Measurements from ENCODE around the gene CELF2.

CELF2 gene

DNA sequence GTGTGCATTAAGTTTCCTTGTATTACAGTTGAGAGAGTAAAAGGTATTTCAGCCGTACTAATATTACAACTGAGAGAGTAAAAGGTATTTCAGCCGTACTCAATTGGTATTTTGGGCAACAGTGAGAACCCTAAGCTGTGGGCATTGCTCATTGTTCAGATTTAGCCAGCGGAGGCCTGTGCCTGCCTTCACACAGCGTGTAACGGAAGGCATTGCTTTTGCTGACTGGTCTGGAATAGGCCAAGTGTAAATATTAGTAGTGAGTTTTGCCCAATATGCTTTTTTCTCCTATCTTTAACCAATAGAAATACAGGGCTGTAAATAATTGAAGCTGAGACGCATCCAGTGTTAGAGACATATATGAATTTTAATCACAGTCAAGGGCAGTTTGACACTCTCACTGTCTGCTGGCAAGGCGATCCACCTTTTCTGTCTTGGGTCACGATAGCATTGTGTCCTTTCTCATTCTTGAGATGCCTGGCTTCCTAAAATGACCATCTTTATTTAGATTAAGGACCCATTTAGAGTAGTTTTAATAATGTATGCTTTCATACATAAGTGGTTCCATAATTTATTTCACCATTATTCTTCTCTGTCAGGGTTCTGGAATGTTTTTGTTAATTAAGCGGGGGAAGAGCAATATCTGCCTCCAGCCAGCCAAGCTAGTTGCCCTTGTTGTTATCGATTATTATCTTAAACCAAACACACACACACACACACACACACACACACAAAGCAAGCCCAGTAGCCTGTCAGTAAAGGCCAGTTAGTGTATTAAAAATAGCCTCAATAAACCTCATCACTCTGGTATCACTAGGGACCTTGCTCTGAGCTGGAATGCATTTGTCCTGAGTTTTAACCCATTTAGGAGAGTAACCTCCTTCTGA, 130.7 kb downstream of the CELF2 start:
- ATAC-seq (replicated peaks), result no peak
- DNase-seq, result no peak
- peak overlapping the region; percentile 98 to 99 for H3K27ac Mint-ChIP-seq
- H3K27me3 Mint-ChIP-seq, result no peaks in the 10 kb centered on the region
- peaks cover 78 to 89% of the 10 kb centered on the region in 2 donors for H3K4me1 Mint-ChIP-seq (ENCODE audit: low read depth in 2 of 2)
- peak overlapping the region; percentile 81 to 85 for H3K4me3 Mint-ChIP-seq
- no peaks in the 10 kb centered on the region for H3K9me3 Mint-ChIP-seq
- peaks cover 31% of the 10 kb centered on the region for H3K36me3 Mint-ChIP-seq (ENCODE audit: insufficient read depth)

DNA sequence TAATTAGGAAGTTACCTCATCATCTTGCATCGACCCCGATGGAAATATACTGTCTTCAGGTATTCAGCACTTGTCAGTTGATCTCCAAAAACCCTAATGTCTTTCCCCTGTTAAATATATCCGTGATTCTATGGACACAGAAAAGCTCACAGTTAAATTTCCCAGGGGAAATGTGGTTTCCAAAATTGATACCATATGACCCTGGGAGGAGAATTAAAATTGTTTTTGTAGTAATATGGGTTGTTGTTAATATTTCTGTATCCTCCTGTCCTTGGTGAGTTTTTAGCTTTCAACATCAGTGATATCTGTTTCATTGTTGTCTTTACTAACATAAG, 132.1 kb downstream of the CELF2 start:
- peak overlapping the region; percentile 98 to 99 for H3K27ac Mint-ChIP-seq

DNA sequence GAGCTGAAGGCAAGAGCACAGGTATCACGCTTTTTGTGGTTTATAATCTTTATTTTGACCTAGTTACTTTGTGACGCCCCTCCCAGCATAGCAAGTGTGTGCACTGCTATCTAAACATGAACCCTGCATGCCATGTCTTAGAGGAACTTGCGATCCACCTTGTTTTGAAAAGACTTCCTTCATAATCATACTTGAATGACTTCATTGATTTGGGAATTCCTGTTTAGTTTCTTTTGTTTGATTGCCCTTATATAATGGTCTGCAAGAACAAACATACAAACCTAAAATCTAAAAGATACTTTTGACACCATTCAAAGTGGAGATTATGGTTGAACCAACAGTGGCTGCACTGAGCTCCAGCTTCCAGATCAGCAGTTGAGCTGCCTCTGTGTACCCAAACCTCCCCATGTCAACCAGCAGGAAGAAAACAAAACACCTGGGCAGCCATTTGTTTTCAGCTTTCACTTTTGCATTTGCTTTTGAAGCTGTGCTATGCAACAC, 132.6 kb downstream of the CELF2 start:
- peak overlapping the region; percentile 81 to 85 for H3K4me3 Mint-ChIP-seq
- ATAC-seq (replicated peaks), result peak; percentile 62

More for the DNA sequence above, 132.1 kb downstream of the CELF2 start:
- peak overlapping the region; percentile 81 to 85 for H3K4me3 Mint-ChIP-seq
- no peak for DNase-seq
- no peaks in the 10 kb centered on the region for H3K9me3 Mint-ChIP-seq
- peaks cover 76 to 88% of the 10 kb centered on the region in 2 donors for H3K4me1 Mint-ChIP-seq (ENCODE audit: low read depth in 2 of 2)
- ATAC-seq (replicated peaks), result no peak
- H3K27me3 Mint-ChIP-seq, result no peaks in the 10 kb centered on the region
- peaks cover 31% of the 10 kb centered on the region for H3K36me3 Mint-ChIP-seq (ENCODE audit: insufficient read depth)

DNA sequence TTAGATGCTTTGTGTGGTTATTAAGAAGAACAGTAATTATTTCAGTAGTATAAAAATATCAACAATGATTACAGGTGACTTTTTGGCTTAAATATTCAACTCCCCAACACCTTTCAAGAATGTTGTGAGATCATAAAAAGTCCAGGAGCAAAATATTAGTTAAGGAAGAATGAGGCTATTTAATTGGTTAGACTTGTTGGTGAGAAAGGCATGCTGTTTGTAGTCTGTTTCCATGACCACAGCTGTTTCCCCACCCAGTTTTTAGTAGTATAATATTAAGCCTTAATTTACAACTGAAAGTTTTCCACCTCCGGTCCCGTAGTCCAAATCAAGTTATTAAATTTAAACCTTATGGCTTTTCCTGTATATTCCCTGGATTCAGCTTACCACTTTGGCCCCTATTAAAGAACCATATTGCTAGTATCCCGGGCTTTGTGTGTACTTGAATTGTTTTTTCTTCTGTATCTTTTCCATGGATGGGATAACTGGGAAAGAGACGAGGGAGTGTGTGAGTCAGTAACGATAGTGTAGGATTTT, 133.3 kb downstream of the CELF2 start:
- peaks cover 31% of the 10 kb centered on the region for H3K36me3 Mint-ChIP-seq (ENCODE audit: insufficient read depth)
- no peaks in the 10 kb centered on the region for H3K27me3 Mint-ChIP-seq
- ATAC-seq (replicated peaks) (peak; percentile 36), DNase-seq (no peak)
- peak overlapping the region; percentile 98 to 99 for H3K27ac Mint-ChIP-seq
- H3K4me3 Mint-ChIP-seq, result peak overlapping the region; percentile 81 to 85
- H3K4me1 Mint-ChIP-seq (ENCODE audit: low read depth in 2 of 2), result peaks cover 66 to 79% of the 10 kb centered on the region in 2 donors
- H3K9me3 Mint-ChIP-seq, result no peaks in the 10 kb centered on the region

More for the DNA sequence above, 132.6 kb downstream of the CELF2 start:
- H3K9me3 Mint-ChIP-seq, result no peaks in the 10 kb centered on the region
- peaks cover 72 to 84% of the 10 kb centered on the region in 2 donors for H3K4me1 Mint-ChIP-seq (ENCODE audit: low read depth in 2 of 2)
- no peaks in the 10 kb centered on the region for H3K27me3 Mint-ChIP-seq
- DNase-seq, result peak in 2 of 3 experiments; percentile 45 to 46
- peaks cover 31% of the 10 kb centered on the region for H3K36me3 Mint-ChIP-seq (ENCODE audit: insufficient read depth)
- peak overlapping the region; percentile 98 to 99 for H3K27ac Mint-ChIP-seq

DNA sequence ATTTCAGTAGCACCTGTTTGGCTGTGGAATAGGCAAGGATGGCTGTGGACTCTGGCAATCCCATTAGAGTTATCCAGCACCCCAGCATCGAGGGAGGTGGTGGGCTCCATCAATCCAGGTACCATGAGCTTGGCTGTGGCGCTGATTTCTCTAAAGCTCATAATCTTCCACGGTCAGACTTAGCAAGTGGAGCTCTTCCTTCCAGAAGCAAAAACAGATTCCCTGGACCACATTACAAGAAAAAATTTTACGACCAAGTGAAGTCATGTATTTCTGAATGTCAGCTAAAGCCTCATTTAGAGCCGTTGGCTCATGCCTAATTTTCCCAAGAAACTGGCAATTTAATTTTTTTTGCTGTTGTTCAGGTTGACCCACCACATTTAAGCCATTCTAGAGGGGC, 135.1 kb downstream of the CELF2 start:
- DNase-seq (no peak), ATAC-seq (replicated peaks) (no peak)
- peak overlapping the region; percentile 98 to 99 for H3K27ac Mint-ChIP-seq
- H3K27me3 Mint-ChIP-seq, result no peaks in the 10 kb centered on the region
- H3K4me3 Mint-ChIP-seq, result no peak overlapping the region
- no peaks in the 10 kb centered on the region for H3K9me3 Mint-ChIP-seq
- H3K36me3 Mint-ChIP-seq (ENCODE audit: insufficient read depth), result peaks cover 31% of the 10 kb centered on the region
- peaks cover 64 to 75% of the 10 kb centered on the region in 2 donors for H3K4me1 Mint-ChIP-seq (ENCODE audit: low read depth in 2 of 2)

DNA sequence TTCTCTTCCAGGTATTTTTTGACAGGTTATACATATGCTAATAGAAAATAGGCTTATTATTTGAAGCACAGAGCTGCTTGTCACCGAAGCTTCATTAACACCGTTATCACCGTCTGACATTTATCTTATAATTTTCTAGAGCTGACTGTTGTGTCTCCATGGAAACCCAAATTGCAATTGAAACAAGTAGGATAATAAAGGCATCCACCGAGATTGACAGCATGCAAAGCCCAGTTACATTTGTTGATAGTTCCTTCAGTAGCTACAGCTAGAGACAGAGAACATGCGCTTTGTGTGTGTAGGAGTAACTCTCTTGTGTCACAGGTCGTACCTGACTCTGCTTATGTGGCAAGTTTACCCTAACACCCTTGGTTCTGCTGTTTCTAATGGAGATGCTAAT, 135.6 kb downstream of the CELF2 start:
- no peaks in the 10 kb centered on the region for H3K27me3 Mint-ChIP-seq
- DNase-seq, result no peak
- peaks cover 64 to 75% of the 10 kb centered on the region in 2 donors for H3K4me1 Mint-ChIP-seq (ENCODE audit: low read depth in 2 of 2)
- no peaks in the 10 kb centered on the region for H3K9me3 Mint-ChIP-seq
- peak overlapping the region; percentile 98 to 99 for H3K27ac Mint-ChIP-seq
- no peak overlapping the region for H3K4me3 Mint-ChIP-seq
- no peak for ATAC-seq (replicated peaks)
- peaks cover 31% of the 10 kb centered on the region for H3K36me3 Mint-ChIP-seq (ENCODE audit: insufficient read depth)

DNA sequence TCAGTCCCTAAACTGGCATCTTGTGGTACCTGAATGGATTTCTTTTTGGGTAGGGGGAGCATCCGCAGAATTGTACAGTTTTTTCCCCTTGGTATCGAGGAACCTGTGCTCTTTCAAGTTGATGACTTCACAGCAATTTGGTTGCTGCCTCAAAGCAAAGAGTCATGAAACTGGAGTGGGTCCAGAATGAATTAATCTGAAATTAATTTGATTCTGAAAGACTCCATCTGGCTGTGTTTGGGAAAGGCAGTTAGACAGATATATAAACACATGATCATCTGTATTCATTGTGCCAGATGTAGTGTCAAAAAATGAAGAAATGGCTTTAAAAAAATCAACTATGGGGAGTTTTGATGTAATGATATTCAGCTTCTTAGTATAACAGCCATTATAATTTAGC, 136.1 kb downstream of the CELF2 start:
- peak overlapping the region in 1 of 2 donors; percentile 13 for H3K4me3 Mint-ChIP-seq
- ATAC-seq (replicated peaks), result no peak
- DNase-seq, result no peak
- peaks cover 27% of the 10 kb centered on the region for H3K36me3 Mint-ChIP-seq (ENCODE audit: insufficient read depth)
- no peaks in the 10 kb centered on the region for H3K9me3 Mint-ChIP-seq
- H3K27me3 Mint-ChIP-seq, result no peaks in the 10 kb centered on the region
- peaks cover 67 to 72% of the 10 kb centered on the region in 2 donors for H3K4me1 Mint-ChIP-seq (ENCODE audit: low read depth in 2 of 2)
- peak overlapping the region; percentile 58 to 98 for H3K27ac Mint-ChIP-seq

DNA sequence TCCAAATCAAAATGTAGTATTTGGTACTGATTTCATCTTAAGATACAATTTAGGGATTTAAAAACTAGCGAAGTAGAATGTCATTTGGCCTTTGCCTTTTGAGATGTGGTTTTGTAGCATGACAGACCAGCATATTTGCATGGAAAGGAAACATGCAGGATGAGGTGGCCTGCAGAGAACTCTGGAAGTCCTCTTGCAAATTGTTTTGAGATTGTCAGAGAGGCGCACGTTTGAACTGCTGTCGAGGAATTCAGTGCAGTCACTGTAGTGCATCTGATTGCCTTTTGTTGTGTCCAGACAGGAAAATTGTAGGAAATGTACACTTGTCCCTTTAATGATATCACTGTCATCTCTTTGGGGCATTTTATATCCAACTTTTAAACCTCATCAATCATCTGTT, 136.7 kb downstream of the CELF2 start:
- Mint-ChIP-seq H3K9me3 (no peaks in the 10 kb centered on the region), H3K4me1 (ENCODE audit: low read depth in 2 of 2) (peaks cover 61 to 66% of the 10 kb centered on the region in 2 donors), H3K27me3 (no peaks in the 10 kb centered on the region), H3K4me3 (peak overlapping the region in 1 of 2 donors; percentile 13), H3K27ac (peak overlapping the region; percentile 58 to 98), H3K36me3 (ENCODE audit: insufficient read depth) (peaks cover 21% of the 10 kb centered on the region)
- DNase-seq (no peak), ATAC-seq (replicated peaks) (no peak)

DNA sequence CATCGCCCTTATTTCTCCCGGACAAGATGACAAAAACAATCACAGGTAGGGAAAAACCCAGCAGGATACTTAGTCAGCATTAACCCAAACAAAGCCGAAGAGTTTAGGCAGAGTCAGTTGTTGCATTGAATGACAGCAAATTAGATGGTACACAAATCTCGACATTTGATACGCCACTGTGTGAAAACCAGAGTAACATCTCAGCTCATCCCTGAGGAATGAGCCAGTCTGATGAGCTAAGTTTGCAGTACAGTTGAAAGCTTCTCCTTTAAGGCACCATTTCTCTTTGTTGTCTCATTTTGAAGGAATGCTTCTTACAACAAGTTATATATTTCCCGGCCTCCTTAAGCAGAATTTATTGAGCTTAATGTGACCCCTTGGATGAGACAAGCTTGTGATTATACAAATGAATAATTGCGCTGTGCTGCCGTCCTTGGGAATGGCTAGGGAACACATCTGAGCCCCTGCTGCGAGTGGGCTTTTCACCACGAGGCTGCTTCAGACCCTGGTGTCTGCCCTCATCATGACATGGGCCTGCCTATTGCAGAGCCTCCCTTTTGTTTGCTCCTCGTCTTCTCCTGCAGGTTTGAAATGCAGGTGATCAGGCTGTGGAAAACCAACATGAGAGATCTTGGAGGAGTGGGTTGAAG, 137.3 kb downstream of the CELF2 start:
- DNase-seq, result no peak
- H3K36me3 Mint-ChIP-seq (ENCODE audit: insufficient read depth), result peaks cover 15% of the 10 kb centered on the region
- H3K4me3 Mint-ChIP-seq, result no peak overlapping the region
- ATAC-seq (replicated peaks), result no peak
- no peaks in the 10 kb centered on the region for H3K27me3 Mint-ChIP-seq
- no peak overlapping the region for H3K27ac Mint-ChIP-seq
- H3K4me1 Mint-ChIP-seq (ENCODE audit: low read depth in 2 of 2), result peaks cover 57 to 64% of the 10 kb centered on the region in 2 donors
- no peaks in the 10 kb centered on the region for H3K9me3 Mint-ChIP-seq

DNA sequence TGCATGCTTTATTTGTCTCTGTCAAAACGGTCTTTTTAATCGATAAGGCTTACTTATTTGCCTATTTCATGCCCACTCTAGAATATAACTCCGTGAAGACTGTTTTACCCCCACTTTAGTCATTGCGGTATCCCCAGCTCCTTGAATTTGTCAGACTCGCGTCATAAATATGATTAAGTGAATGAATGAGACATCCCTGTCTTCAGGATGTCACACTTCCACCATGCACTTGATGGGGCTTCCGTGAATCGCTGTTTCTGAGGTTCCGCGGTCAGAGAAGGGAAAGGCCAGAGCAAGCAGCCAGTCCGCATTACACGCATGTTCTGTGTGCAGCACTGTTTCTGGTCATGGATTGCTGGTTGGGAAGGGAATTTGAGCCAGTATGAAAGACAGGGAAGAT, 138.8 kb downstream of the CELF2 start:
- peaks cover under 1% of the 10 kb centered on the region for H3K36me3 Mint-ChIP-seq (ENCODE audit: insufficient read depth)
- peak overlapping the region; percentile 56 to 72 for H3K4me3 Mint-ChIP-seq
- peak overlapping the region; percentile 44 to 73 for H3K27ac Mint-ChIP-seq
- H3K9me3 Mint-ChIP-seq, result peaks cover 0 to 1% of the 10 kb centered on the region in 2 donors
- ATAC-seq (replicated peaks), result peak; percentile 93
- peaks cover 47 to 58% of the 10 kb centered on the region in 2 donors for H3K4me1 Mint-ChIP-seq (ENCODE audit: low read depth in 2 of 2)
- H3K27me3 Mint-ChIP-seq, result no peaks in the 10 kb centered on the region
- peak in 2 of 3 experiments; percentile 41 to 46 for DNase-seq

DNA sequence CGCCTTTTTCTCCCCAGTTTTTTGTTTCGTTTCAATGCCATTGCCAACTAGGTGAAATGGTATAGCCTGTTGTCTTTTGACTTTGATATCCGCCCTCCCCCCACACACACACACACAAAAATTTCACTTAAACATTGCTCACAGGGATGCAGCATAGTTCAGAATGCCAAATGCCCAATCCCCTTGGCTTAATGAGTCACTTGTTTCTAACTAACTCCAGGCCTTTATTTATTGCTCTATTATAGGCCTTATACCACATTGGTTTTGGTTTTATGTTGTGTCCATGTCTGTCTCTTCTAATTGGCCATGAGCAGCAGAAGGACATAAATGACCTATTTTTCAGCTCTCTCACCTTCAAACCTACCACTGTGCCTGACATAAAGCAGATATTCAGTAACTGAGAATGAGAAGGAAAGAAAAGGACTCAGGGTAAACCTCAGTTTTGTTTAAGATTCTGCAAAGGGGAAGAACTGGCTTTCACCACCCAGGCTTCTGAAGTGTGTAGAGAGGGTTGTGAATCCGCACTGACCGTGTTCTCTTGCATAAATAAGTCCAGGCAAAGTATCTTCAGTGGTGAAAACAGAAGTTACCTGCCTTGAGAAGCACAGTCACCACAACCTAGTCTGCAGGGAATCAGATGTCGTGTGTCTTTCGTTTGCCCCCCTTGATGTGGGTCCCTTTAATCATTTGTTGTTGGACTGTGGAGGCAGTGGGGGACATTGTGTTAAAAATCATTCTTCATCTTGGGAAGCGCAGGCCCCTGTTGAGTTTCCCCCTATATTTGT, 139.8 kb downstream of the CELF2 start:
- no peak for DNase-seq
- Mint-ChIP-seq H3K36me3 (ENCODE audit: insufficient read depth) (peaks cover 9% of the 10 kb centered on the region), H3K4me3 (peak overlapping the region in 1 of 2 donors; percentile 20), H3K9me3 (peaks cover 0 to 9% of the 10 kb centered on the region in 2 donors), H3K27ac (peak overlapping the region in 1 of 2 donors; percentile 67), H3K27me3 (no peaks in the 10 kb centered on the region), H3K4me1 (ENCODE audit: low read depth in 2 of 2) (peaks cover 51 to 60% of the 10 kb centered on the region in 2 donors)
- ATAC-seq (replicated peaks), result no peak

DNA sequence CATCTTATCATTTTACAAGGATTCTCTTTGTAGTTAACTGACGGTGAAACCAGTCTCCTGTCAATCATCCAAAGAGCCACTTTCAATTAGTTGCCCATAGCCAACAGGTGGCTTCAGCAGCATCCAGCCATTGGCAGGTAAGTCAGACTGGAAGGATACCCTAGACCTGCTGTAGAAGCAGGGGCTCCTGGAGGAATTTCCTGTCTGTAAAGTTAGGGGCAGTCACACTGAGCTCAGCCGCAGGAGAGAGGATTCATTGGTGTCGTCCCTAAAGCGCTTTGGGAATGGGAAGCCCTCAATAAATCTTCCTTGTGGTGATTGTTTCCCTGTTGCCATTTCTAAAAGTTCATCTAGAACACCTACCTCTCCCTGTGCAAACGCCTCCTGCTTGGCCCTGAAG, 140.4 kb downstream of the CELF2 start:
- Mint-ChIP-seq H3K27ac (peak overlapping the region in 1 of 2 donors; percentile 67), H3K36me3 (ENCODE audit: insufficient read depth) (peaks cover 12% of the 10 kb centered on the region), H3K4me1 (ENCODE audit: low read depth in 2 of 2) (peaks cover 48 to 62% of the 10 kb centered on the region in 2 donors), H3K4me3 (no peak overlapping the region), H3K27me3 (no peaks in the 10 kb centered on the region), H3K9me3 (peaks cover 0 to 9% of the 10 kb centered on the region in 2 donors)
- no peak for ATAC-seq (replicated peaks)
- no peak for DNase-seq
